ENCODE results near the gene KTI12. TPM values are rescaled to one million over a fixed set of nuclear protein-coding genes. Genes with fewer than 3 reads are reported as not detected.

KTI12 gene, protein sequence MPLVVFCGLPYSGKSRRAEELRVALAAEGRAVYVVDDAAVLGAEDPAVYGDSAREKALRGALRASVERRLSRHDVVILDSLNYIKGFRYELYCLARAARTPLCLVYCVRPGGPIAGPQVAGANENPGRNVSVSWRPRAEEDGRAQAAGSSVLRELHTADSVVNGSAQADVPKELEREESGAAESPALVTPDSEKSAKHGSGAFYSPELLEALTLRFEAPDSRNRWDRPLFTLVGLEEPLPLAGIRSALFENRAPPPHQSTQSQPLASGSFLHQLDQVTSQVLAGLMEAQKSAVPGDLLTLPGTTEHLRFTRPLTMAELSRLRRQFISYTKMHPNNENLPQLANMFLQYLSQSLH
- 11.0 and 11.9 TPM in 2 replicates for total RNA-seq

GRCh38 chr1:52033190-52034049, at the start of gene KTI12:
TSS of gene KTI12 (minus strand) at chr1:52033810. CDS start at chr1:52033761, 49 bp downstream.

DNA sequence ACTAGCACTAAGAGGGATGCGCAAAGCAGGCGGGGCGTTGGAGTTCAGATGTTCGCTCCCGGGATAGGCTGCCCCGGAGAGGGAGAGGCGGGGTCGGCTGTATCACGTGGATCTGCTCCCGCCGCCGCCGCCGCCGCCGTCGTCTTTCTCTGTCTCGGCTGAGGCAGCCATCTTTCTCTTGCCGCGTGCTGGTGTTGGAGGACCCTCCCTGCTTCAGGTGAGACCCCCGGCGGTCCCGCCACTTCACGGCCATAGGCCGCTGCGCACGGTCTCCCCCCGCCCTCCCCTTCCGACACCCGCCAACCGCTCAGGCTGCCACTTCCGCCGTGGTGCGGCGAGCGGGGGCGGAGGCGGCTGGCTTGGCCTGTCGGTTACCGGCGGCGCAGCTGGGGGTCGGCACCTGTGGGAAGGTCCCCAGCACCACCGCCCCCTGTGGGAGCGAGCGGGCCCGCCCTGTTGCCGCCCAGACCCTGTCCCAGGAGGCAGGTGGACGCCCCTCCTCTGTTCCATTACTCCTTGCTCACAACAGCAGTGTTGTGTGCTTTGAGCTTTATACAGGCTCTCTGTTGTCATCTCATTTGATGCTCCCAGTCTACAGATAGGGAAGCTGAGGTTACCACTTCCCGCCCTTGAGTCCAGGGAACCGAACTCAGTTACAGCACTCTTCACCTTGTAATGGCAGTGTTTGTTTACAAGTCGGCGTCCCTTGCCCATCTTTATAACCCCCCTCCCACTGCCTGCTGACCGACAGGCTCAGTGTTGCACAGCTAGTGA, 22.7 kb upstream of the KTI12 start, which contains the start of gene BTF3L4:
TSS of gene BTF3L4 (plus strand) at position 133 of the 774 bp plus-strand sequence. CDS start 3,553 bp downstream, outside the sequence.

DNA sequence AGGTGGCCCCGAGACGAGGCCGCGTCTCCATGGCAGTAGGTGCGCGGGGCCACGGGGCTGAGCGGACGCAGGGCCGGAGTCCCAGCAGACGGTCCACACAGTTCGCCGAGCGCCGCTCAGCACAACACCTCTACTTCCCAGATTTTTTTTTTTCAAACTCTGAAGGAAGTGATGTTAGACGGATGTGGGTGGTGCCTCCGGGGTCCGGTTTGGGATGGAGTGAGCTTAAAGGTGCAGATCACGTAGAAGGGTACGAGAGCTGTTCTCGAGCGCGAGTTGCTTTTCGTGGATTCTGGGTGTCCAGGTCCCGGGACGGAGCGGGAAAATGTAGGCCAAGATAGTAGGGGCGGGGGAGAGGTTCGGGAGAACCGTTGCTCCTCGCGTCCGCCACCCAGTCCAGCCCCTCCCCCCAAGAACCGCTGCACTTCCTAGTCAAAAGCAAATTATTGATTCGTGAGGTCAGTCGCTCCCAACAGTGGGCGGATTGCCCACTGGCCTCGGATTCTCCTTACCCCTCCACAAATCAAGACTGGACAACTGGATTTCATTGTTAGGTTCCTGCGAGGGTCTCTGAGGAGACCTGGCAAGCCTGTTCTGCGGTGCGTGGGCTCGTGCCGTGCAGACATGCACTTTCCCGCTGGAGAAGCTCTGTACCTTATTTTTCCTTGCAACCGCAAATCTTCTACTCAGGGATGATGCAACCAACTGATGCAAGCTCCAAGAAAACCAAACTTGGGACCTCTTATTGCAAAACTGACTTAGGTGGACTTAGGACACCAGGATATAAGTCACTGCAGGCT, 21.7 kb upstream of the KTI12 start, which contains the start of gene TXNDC12:
TSS of gene TXNDC12 (minus strand) at position 126 of the 800 bp plus-strand sequence. CDS start at position 31, 95 bp downstream.

DNA sequence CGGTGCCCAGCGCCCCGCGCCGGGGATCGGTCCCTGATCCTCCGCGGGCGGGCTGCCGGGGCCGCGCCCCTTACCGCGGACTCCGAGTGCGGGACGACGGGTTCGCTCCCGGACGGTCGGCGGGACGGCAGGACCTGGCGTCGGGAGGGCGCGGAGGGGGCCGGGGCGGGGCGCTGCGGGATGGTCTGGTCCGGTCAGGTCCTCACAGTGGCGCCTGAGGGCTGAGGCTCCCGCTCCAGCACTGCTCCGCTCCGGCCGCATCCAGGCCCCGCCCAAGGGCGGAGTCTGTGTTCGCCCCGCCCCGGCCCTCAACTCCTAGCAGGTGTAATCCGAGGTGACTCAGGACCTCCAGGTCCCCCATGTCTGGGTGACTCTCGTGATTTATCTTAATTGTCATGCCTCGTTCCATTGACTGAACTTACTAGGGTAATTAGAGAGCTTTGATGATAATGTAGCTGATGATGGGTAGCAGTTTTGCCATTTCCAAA, 43.1 kb downstream of the KTI12 start, which contains the start of gene RAB3B:
TSS of gene RAB3B (minus strand) at position 223 of the 488 bp plus-strand sequence. CDS start 13,583 bp downstream, outside the sequence.

Other genes starting within 250 kb of the KTI12 start
- 104 and 129 TPM in 2 replicates for gene NRDC, start 155.1 kb downstream of the KTI12 start, total RNA-seq
- gene RAB3B, start 43.1 kb downstream of the KTI12 start, total RNA-seq, result 5.3 and 31.8 TPM in 2 replicates
- 30.6 and 63.2 TPM in 2 replicates for gene TXNDC12, start 21.4 kb upstream of the KTI12 start, total RNA-seq
- 45.4 and 80.5 TPM in 2 replicates for gene BTF3L4, start 22.5 kb upstream of the KTI12 start, total RNA-seq
- 38.0 and 38.4 TPM in 2 replicates for gene ZFYVE9, start 108.3 kb upstream of the KTI12 start, total RNA-seq

Measured in smooth muscle cell of the umbilical artery (primary cell).